LNCAP (cell line): ENCODE data around the gene DOCK7.

Experiments
- TF ChIP-seq, protein P1 (sequence below): fragments of 450-650 bp; IDR thresholded peaks from 2 replicates; pipeline ENCODE4 v1.5.1; 2017; ENCODE audit warnings: mild to moderate bottlenecking

The DOCK7 gene

DNA sequence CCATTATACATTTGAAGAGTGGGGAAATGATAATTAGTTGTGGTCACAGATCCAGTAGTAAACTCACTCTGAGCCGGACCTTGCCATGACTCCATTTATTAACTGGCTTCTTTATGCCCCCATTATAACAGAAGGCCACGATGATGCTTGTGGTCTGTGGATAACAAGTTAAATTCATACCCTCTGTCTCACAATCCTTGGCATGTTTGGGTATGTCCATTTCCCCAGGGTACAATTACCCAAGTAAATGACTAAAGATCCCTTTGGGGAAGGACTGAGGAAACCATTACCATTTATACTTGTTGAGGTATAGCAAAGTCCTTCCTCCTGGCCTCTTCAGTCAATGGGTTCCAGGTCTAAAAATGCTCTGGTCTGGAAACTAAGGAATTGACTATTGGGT lies 258.6 kb downstream of the DOCK7 start:
- TF ChIP-seq, protein P1, sequence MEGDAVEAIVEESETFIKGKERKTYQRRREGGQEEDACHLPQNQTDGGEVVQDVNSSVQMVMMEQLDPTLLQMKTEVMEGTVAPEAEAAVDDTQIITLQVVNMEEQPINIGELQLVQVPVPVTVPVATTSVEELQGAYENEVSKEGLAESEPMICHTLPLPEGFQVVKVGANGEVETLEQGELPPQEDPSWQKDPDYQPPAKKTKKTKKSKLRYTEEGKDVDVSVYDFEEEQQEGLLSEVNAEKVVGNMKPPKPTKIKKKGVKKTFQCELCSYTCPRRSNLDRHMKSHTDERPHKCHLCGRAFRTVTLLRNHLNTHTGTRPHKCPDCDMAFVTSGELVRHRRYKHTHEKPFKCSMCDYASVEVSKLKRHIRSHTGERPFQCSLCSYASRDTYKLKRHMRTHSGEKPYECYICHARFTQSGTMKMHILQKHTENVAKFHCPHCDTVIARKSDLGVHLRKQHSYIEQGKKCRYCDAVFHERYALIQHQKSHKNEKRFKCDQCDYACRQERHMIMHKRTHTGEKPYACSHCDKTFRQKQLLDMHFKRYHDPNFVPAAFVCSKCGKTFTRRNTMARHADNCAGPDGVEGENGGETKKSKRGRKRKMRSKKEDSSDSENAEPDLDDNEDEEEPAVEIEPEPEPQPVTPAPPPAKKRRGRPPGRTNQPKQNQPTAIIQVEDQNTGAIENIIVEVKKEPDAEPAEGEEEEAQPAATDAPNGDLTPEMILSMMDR: no peak

DNA sequence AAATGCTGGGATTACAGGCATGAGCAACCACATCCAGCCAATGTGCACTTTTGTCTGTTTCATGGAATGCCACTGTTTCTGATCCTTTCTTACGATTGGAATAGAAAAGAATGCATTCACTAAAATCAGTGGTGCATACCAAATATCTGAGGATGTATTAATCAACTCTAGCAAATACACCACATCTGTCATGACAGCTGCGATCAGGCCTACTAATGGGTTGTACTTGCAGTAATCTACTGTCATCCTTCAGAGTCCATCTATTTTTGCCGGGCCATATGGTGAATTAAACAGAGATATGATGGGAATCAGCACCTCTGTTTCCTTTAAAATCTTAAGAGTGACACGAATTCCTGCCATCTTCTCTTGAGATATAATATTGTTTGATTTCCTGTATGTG lies 259.8 kb downstream of the DOCK7 start:
- TF ChIP-seq, protein P1: no peak

DNA sequence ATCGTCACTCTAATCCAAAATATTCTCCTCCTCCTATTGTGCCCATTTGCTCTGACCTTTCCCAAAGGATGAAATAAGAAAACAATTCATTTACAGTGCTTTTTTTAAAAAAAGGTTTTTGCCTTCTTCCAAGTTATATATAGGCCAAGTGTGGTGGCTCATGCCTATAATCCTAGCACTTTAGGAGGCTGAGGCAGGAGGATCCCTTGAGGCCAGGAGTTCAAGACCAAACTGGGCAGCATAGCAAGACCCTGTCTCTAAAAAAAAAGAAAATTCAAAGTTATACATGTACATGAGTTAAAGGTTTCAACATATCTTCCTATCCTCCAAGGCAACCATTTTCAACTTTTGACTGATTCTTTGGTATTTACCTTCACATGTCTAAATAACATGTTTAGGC lies 261.4 kb downstream of the DOCK7 start:
- TF ChIP-seq, protein P1: no peak

DNA sequence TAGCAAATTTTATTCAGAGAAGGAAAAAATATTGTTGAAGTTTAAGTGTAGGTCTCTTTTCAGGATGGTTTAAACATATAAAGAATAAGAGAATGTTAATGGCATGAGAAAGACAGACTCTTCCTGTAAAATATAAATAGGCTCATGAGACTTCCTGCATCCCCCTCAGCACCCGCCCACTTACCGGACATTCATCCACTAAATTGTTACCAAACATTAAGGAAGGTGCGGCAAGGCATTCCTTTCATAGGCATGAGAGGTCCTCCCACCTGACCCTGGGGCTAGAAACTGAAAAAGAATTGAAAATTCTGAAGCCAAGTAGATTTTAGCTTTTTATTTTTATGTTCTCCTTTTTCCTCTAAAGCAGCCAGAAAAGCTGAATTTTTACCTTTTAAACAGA lies 261.9 kb downstream of the DOCK7 start:
- TF ChIP-seq, protein P1: no peak

DNA sequence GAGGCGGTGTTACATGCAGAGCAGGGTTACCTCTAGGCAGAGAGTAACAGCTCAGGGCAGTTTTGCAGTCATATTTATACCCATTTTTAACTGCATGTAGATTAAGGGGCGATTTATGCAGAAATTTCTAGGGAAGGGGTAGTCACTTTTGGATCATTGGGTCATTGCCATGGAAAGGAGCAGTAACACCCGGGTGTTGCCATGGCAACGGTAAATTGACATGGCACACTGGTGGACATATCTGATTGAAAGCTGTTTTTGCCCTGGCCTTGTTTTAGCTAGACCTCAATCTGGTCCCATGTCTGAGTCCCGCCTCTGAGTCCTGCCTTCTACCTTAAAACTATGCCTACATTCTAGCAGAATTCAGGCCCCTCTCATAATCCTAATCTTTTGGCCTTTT lies 263.1 kb downstream of the DOCK7 start:
- TF ChIP-seq, protein P1: no peak

DNA sequence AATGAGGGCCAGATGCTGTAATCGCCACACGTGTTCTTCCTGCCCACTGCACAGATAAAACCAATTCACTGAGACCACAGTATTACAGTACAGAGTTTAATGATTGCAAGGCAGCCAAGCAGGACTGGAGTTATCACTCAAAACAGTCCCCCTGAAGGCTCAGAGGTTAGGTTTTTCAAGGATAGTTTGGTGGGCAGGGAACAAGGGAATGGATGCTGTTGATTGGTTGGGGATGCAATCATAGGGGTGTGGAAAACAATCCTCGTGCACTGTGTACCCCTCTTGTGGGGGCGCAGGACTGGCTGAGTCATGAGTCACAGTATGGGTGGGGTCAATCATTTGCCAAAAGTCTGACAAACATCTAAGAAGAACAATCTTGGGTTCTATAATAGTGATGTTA lies 263.8 kb downstream of the DOCK7 start:
- TF ChIP-seq, protein P1: no peak

DNA sequence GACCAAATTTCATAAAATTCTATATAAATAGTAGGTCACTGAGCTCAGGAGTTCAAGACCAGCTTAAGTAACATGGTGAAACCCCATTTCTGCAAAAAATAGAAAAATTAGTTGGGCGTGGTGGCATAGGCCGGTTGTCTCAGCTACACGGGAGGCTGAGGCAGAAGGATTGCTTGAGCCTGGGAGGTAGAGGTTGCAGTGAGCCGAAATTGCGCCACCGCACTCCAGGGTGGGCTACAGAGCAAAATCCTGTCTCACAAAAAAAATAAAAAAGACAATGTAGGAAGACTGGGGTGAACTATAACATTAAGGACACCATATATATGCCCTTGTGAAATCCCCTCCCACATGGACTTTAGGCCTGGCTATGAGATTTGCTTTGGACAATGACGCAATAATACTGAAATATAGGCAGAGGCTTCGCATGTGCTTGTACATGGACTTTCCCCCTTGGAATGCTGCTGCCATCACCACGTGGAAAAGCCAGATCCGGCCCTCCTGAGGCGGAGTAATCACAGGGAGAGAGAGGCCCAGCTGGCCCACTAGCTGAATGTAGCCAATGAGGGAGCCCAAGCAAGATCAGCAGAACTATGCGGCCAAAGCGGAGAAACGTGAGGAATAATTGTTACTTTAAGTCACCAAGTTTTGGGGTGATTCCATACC lies 264.5 kb downstream of the DOCK7 start:
- TF ChIP-seq, protein P1: no peak

DNA sequence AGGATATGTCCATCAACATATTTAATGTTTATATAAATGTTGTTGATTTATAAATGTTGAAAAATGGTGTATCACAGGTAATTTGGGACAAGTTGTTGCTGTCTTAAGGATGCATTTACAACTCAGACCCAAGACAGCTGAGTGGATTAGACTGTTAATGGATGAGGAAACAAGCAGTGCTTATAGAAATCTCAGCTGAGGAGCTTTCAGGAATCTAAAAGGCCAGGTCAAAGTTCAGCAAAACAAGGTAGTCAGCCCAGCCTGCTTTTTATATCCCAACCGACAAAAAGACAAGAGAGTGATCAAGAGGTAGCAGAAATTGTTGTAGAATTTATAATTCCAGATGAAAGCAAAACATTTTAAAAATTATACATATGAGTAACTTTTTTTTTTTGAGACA lies 268.0 kb downstream of the DOCK7 start:
- TF ChIP-seq, protein P1: no peak
